GM21737 (cell line): ENCODE measurements around the gene KHK.

Experiments used
- ATAC-seq: cut with Tn5 transposase; IDR thresholded peaks from one replicate; pipeline ENCODE4 v1.9.1; 2021; ENCODE audit warnings: mild to moderate bottlenecking, moderate library complexity; ENCODE audit not compliant: unreplicated experiment

The KHK gene

DNA sequence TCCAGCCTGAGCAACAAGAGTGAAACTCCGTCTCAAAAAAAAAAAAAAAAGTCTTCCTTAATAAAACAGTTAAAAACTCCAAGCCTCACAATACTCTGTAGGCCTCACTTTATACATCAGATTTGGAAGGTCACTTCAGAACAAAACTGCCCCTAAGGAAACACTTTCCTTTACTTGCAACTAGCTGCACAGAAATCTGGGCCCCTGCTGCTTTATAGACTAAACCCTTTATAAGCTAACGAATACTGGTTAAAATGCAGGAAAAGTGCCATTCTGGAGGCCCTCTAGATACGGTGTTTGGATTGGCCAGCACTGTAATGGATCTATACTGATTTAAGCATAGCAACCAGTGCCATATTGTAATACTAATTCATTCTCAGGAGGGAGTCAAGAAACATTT is 38.5 kb downstream of the KHK start:
- ATAC-seq, result no peak

DNA sequence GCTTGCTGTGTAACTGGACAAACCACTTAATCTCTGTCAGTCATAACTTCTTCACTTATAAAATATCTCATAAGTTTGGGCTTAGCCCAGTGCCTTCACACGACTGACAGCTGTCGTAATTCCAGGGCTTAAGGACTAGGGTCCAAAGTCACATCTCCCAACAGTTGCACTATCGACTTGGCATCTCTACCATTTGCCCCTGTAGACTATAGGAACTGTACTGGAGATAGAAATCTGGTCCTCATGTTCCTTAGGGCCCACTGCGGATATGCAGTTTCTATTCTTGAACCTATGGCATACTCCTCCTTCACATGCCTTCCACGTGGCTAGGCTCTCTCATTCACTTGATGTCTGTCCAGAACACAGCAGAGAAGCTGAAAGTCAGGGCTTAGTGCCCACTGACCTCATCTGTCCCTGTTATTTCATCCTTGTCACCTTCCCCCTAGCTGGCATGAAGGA is 39.7 kb downstream of the KHK start:
- ATAC-seq, result no peak

DNA sequence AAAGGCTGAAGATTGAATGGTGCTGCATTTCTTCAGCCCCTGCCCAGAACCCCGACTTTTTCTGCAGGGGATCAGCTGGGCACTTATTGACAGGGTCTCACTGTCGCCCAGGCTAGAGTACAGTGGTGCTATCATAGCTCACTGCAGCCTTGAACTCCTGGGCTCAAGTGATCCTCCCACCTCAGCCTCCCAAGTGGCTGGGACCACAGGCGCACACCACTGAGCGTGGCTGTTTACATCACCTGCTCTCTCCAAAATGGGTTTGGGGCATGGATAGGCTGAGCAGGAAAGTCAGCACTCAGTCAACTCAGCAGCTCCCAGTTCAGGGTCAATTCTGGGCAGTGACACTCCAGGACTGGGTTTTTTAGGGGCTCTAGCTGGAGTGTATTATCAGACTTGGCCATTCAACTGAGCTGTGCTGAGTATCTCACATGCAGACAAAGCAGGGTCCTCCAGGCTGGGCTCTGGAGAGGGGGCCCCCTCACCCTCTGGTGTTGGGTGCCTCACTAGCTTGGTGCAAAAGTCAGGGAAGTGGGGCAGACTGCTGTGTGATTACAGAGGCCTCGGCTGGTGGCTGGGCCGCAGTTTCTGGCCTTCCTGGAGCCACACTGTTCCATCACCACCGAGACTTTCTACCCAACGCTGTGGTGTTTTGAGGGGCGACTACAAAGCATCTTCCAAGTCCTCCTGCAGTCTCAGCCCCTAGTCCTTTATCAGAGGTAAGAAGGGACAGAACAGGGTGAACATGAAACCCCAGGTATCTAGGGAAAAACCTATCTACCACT is 41.5 kb downstream of the KHK start:
- no peak for ATAC-seq

DNA sequence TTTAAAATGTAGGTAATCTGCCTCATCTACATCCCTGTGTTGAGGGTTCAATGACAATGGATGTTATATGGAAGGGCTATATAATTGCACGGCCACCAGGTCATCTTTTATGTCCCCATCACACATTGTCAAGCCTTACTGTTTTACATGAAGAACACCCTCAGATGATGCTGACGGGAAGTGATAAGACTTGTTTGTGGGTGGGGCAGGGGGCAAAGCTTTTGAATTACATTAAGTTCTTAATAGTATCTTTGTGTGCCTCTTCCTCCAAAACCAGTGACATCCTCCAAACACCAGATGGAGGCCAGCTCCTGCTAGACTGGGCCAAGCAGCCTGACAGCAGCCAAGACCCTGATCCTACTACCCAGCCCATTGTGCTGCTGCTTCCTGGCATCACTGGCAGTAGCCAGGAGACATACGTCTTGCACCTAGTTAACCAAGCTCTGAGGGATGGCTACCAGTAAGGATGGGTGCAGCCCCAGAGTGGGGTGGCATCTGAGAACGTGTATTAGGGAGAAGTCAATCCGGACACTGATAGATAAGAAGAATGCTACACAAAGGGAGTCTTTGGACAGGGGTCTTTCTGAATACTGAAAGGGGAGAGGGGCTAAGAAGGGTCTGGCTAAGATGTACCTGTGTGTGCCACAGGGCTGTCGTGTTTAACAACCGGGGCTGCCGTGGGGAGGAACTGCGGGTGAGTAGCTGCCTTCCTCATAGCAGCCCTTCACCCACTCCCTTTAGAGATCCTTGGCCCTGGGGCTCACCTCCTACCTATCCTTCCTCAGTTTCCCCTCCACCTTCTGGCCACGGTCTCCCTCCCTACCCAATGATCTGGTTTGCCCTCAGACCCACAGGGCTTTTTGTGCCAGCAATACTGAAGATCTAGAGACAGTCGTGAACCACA is 42.3 kb downstream of the KHK start:
- no peak for ATAC-seq

DNA sequence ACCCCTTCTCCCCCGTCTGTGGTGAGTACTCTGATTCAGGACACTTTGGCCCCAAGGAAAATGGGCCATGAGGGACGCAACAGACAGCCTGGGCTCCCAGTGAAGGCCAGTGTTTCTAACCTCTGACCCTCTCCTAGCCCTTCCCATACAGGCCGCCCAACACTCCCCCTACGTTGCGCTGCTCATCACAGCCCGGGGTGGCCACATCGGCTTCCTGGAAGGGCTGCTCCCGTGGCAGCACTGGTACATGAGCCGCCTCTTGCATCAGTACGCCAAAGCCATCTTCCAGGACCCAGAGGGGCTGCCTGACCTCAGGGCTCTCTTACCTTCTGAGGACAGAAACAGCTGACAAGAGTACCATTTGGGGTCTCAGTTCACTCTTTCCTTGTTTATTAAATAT is 43.8 kb downstream of the KHK start:
- no peak for ATAC-seq

DNA sequence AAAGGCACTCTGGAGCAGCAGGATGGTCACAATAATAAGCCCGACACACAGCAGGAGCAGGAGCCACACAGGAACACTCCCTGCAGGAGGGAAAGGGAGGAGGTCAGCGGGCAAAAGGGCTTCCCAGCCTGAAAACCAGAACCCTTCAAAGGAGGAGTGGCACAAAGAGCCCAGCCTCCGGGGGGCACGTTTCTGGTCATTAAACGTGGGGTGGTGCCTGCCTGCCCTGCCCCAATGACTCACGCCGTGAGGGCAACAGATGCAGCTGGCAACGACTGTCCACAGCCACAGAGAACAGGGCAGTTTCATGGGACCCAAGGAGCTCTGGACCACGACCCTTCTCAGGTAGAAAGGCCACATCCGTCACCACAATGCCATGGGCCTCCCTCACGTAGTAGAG is 44.9 kb downstream of the KHK start:
- ATAC-seq, result no peak

DNA sequence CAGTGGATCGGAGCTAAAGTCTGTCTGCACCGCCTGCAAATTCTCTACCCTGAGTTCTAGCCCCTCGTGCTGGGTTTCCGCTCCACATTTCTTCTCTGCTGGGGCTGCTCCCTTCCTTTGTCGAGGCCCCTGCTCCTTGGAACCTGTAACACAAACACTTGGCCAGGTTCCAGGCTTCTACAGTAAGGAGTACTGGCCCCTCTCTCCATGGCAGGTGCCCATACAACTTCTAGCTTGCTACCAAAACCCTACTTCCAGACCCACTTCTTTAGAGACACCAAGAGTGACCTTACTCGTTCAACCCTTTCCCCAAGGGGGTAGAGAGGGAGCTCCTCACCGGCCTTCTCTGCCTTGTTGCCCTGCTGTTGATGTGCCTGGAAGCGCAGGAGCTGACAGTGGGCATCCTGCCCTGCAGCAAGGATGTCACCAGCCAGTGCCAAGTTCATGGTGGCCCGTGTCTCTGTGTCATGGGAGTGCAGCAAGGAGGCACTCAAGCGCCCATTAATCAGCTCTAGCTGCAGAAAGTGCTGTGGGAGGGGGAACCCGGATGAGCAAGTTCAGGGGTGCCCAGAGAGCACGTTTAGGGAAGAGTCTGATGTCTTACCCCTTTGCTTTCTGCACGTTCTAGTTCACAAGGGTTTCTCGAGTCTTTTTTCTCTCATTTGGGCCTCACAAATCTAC is 46.8 kb downstream of the KHK start:
- no peak for ATAC-seq

DNA sequence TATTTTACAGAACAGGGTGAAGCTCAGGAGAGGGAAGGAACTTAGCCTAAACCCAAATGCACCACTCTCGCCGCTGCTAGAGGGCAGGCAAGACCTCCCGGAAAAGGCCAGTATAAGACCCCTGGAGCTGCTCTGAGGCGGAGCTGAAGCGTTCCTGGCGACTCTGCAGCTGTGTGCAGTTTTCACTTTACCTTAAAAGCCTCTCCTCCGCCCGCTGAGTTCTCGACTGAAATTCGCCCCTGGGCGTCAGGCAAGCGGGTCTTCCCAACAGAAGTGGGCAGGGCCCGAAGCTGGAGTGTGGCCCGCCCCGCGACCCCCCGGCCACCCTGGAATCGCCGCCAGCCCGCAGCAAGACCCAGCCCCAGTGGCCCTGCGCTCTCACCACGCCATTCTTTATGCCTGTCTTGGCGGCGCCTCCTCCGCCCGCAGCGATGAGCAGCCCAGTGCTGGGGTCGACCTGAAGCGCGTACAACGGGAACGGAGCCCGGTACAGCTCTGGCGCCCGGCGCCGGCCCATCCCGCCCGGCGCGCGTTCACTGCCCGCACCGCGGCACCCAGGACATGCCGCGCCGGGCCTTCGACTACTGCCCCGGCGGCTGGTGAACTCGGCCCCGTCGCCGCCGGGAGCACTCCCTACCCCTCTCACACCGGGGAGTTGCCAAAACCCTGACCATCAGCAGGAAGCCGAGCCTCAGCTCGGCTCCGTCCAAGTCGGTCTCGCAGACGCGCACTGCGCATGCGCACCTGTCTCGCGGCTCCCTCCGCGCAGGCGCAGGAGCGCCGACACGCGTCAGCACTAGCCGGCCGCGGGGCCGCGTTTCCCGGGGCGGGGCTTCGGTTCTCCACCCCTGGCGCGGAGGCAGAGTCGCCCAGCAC is 47.6 kb downstream of the KHK start, which contains the start of gene PREB:
Gene PREB, minus strand, starts transcription at position 732 of the 876 bp plus-strand sequence. Its CDS starts 215 bp downstream, at position 517.
- ATAC-seq, result peak; percentile 71

DNA sequence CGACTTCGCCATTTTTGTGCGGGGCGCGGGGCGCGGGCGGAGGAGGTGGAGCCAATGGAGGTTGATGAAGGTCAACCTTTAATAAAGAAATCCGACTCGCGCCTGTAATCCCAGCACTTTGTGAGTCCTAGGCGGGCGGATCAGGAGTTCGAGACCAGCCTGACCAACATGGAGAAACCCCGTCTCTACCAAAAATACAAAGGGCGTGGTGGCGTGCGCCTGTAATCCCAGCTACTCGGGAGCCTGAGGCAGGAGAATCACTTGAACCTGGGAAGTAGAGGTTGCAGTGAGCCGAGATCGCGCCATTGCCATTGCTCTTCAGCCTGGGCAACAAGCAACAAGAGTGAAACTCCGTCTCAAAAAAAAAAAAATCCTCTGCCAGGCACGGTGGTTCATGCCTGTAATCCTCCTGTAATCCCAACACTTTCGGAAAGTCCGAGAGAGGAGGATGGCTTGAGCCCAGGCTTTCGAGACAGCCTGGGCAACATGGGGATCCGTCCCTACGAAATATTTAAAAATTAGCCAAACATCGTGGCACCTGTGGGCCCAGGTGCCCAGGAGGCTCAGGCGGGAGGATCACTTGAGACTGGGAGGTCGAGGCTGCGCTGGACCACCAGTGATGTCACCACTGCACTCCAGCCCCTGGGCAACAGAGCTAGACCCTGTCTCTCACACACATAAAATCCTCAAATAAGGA is 48.4 kb downstream of the KHK start:
- no peak for ATAC-seq

DNA sequence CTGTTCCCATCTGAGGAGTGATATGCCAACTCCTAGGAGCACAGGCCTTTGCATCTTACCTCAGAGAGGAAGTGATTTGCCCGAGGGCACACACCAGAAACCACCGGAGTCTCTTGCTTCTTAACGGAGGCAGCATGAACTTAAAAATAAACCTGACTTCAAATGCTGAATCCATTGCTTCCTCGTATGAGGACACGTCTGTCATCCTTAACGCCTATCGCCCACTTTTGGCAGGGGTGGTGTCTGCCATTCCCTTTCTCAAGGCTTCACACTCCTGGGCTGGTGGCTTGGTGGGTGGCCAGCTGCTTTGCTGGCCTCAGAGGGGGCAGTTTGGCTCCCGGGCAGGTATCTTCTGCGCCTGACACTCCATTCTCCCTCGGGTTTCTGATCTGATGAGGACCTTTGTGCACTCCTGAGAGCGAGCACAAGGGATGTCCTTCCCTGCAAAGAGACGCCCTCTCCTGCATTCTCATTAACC is 48.9 kb downstream of the KHK start:
- ATAC-seq, result no peak

DNA sequence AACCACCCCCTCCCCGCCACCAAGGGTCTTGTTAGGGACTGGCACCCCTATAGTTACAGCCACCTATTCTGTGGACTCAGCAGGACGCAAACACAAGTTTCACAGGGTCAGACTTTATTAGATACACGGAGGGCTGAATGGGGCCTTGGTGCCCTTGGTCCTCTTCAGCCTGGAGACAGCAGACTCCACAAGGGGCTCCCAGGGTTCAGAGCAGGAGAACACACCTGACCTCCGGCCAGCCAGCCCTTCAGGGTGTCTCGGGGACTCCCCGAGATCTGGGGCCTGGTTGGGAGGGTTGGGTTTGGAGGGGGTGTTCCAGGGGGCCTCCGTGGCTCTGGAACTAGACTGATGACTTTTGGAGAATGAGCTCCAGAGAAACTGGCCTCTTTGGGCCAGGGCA is 50.2 kb downstream of the KHK start:
- ATAC-seq, result no peak

DNA sequence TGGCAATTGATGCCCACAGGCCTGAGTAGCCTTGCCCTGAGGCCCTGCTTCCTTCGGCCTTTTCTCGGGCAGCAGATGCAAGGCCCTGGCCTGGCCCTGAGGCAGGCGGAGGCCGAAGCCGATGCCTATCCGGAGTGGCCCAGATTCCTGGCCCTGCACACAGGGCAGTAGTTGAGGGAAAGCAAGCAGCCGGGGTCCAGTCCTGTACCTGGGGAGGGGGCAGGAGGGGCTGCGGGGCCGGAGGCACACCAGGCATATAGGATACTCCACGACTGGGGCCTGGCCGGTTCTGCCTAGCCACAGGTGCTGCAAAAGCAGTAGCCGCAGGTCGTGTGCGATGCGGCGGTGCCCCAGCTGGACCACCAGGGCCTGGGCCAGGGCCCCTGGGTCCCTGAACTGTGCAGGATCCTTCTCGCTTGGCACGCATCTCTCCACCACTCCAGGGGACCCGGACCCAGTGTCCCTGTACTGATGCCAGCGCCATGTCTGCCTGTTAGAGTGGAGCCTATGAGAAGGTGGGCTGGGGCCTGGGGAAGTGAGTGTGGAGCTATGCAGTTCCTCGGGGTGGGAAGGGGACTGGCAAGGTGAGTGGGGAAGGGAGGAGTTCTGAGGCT is 50.9 kb downstream of the KHK start:
- ATAC-seq, result no peak

DNA sequence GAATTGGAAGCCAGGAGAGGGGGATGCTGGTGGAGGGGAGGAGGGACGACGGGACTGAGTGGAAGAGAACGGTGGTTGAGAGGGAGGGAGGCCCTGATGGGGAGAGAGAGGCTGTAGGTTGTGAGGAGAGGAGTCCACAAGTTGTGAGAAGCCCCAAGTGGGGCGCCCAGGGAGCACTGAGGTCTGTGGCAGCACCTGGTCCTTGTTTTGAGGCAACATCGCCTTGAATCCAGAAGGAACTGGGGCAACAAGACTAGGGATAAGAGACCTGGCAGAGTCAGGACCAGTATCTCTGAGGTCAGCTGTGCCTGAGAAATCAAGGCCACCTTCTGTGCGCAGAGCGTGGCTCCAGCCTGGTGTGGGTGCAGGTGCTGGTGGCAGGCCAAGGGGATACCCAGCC is 51.5 kb downstream of the KHK start:
- ATAC-seq, result no peak

DNA sequence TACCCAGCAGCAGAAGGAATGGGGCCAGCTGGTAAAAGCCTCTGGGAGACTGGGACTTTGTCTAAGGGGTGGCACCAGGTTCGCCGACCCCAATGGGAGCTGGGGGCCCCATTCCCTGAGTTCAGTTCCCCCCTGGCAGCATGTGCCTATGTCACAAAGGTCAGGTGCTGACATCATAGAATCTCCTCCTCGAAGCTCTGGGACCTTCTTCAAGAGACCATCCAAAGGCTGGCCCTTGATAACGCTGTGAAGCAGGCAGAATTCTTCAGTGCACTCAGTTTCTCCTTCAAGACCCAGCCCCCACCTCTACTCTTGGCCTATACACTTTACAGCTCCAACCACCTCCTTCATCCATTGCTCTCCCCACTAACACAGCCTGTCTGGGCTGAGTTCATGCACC is 52.7 kb downstream of the KHK start, which contains the start of gene PRR30:
Gene PRR30, minus strand, starts transcription at position 101 of the 400 bp plus-strand sequence. CDS start 1,081 bp downstream, outside the sequence.
- ATAC-seq, result no peak

DNA sequence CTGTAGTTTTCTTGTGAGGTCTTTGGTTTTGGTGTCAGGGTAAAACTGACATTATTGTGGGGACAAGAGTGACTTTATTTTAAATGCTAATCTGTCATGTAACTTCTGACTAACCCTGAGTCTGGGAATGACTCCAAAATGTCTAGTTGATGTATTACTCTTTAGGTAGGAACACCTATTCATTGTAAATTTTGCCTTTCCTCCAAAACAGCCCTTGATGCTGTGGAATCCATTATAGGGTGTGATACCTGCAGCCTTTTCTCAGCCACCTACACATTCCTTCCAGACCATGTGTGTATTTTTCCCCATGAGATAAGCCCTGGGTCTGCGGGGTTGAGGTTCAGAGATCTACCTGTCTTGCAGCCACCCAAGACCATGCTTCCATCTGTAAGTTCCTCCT is 56.7 kb downstream of the KHK start:
- ATAC-seq, result no peak

DNA sequence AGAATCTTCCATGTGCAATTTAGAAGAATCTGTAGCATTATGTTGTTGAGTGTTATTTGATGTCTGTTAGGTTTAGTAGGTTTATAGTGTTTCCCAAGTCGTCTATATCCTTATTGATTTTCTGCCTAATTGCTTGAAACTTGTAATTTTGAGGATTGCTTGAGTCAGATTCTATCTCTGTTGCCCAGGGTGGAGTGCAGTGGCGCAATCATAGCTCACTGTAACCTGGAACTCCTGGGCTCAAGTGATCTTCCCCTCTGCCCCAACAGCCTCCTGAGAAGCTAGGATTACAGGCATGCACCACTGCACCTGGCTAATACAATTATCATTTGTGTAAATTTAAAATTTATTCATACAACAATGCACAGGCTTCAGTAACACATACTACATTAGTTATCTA is 59.1 kb downstream of the KHK start:
- ATAC-seq, result no peak

DNA sequence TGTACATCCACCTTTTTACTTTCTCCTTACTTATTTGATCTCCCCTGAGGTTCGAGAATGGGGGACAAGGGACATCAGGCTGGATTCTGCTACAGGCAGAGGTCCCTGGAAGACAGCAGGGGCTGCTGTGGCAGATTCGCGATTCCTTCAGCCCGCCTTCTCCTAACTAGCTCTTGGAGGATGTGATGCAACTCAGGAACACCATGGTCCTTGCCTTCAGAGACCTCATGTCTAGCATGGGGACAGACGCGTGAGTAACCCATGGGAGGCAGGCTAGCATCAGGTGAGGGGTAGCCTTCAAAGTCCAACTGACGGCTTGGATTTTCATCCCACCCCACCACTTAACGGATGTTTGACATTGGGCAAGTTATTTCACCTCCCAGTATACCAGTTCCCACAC is 61.4 kb downstream of the KHK start:
- ATAC-seq, result no peak

DNA sequence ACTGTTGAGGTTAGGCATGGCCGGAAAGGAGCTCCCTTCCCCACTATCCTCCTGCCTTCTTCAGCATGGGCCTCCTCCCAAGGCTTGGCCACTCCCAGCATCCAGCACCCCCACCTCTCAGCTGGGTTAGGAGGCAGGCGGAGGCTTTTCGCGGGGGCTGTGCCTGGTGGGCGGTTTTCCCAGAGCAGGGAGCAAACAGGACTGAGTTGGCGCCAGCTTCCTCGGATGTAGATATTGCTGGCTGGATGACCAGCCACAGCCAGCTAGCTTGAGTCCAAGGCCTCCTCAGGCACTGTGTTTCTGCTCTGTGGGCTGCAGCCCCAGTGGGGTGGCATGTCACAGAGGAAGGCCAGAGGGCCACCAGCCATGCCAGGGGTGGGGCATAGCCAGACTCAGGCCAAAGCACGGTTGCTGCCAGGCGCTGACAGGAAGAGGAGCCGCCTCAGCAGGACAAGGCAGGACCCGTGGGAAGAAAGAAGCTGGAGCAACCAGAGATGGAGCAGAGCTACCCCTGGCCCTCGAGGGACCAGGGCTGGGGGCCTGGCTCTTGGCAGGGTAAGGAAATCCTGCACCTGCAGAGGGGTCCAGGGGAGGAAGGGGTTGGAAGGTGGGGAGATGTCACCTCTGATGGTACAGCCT is 62.3 kb downstream of the KHK start, which contains the start of gene TCF23:
Gene TCF23, plus strand, starts transcription at position 204 of the 639 bp plus-strand sequence. Its CDS starts 130 bp downstream, at position 334.
- no peak for ATAC-seq
